Mesothelial cell of epicardium (in vitro differentiated cells): ENCODE results near the gene GDPD2. TPM values are rescaled to one million over a fixed set of nuclear protein-coding genes. Genes with fewer than 3 reads are reported as not detected.
A peak's percentile ranks its signal among the peaks of the same experiment; 100 is the strongest.

Experiments used
- DNase-seq, 2 experiments: peaks; one replicate each; pipeline ENCODE4 v3.0.0; 2021; ENCODE audit warnings: low spot score in 2 of 2; ENCODE audit not compliant: unreplicated experiment in 2 of 2
- H3K27ac Mint-ChIP-seq: 2 replicates; pipeline ENCODE4 v1.8.0; 2021; ENCODE audit warnings: mixed read lengths
- H3K27me3 Mint-ChIP-seq: 2 replicates; pipeline ENCODE4 v1.8.0; 2021; ENCODE audit warnings: low read depth, mixed read lengths
- H3K36me3 Mint-ChIP-seq: 2 replicates; pipeline ENCODE4 v1.8.0; 2021; ENCODE audit warnings: mixed read lengths
- H3K4me1 Mint-ChIP-seq: 2 replicates; pipeline ENCODE4 v1.8.0; 2021; ENCODE audit warnings: mixed read lengths
- H3K4me3 Mint-ChIP-seq: 2 replicates; pipeline ENCODE4 v1.8.0; 2021; ENCODE audit warnings: mild to moderate bottlenecking, moderate library complexity, mixed read lengths
- H3K9me3 Mint-ChIP-seq: 2 replicates; pipeline ENCODE4 v1.8.0; 2021; ENCODE audit warnings: mixed read lengths
- total RNA-seq: library from RNA; stranded (reverse); gene quantifications from 3 replicates; pipeline ENCODE4 v1.2.1, GENCODE V29; 2021
- TF ChIP-seq, protein P1 (sequence below): fragments of 200-600 bp; sonication (generic); IDR thresholded peaks from one replicate; pipeline ENCODE4 v1.5.0; 2021; ENCODE audit warnings: antibody characterized with exemption; ENCODE audit not compliant: unreplicated experiment

Gene GDPD2
- total RNA-seq, 1 donor from 2014 or later: 0.29 TPM

DNA sequence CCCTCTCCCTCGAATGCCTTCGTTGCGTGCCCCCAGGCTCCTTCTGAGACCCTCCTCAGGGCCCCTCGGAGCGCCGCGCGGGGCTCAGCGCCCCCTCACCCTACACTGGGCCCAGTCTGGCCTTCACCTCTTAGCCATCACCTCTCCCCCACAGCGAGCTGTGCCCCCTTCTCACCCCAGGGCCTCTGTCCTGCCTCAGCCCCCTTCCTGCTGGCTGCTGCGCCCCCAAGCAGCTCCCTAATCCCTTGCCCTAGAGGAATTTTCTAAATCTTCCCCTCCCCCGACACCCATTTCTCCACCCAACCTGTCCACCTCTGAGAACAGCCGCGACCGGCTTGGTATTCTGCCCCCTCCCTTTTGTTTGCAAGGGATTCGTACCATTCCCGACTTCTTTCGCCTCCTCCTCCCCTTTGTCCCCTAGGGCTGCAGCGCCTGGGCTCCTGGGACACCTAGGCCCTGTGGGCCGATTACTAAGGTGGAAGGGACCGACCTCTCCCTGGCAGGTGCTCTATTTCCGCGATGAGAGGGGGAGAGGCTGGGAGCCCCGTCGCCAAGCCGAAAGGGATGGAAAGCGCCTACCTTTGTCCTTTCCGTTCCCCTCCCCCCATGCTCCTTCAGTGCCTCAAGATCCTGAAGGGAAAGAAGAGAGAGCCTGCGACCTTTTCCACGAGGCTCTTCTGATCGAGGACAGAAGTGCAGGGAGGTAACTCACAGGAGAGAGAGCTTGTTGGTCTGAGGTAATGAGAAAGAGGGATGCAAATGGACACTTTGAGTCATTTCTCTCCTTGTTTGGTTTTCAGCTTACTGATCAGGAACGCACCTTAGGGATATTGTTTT is 32.5 kb downstream of the GDPD2 start:
- H3K36me3 Mint-ChIP-seq: peaks cover 11% of the 10 kb centered on the region
- peaks cover 41% of the 10 kb centered on the region for H3K4me1 Mint-ChIP-seq
- TF ChIP-seq, protein P1, sequence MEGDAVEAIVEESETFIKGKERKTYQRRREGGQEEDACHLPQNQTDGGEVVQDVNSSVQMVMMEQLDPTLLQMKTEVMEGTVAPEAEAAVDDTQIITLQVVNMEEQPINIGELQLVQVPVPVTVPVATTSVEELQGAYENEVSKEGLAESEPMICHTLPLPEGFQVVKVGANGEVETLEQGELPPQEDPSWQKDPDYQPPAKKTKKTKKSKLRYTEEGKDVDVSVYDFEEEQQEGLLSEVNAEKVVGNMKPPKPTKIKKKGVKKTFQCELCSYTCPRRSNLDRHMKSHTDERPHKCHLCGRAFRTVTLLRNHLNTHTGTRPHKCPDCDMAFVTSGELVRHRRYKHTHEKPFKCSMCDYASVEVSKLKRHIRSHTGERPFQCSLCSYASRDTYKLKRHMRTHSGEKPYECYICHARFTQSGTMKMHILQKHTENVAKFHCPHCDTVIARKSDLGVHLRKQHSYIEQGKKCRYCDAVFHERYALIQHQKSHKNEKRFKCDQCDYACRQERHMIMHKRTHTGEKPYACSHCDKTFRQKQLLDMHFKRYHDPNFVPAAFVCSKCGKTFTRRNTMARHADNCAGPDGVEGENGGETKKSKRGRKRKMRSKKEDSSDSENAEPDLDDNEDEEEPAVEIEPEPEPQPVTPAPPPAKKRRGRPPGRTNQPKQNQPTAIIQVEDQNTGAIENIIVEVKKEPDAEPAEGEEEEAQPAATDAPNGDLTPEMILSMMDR: no peak
- H3K4me3 Mint-ChIP-seq: peak overlapping the region; percentile 85
- H3K27me3 Mint-ChIP-seq: no peaks in the 10 kb centered on the region
- no peak for DNase-seq
- peak overlapping the region; percentile 92 for H3K27ac Mint-ChIP-seq
- peaks cover 16% of the 10 kb centered on the region for H3K9me3 Mint-ChIP-seq

DNA sequence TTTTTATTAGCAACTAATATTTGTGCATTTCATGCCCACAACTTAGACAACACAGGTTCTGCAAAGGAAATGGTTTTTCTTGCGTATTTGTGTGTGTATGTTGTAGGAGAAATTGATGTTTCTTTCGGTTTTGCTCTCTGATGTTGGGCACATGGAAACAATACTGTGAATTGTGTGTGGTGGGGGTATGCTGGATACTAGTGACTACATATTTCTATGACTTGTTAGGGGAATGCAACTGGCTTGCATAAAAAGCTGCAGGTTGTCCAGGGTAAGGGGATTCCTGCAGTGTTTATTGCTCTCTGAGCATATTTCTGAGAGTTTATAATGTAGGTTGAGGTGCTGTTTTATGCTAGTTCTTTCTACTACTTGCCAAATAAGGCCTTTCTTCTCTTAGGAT is 33.1 kb downstream of the GDPD2 start:
- H3K27me3 Mint-ChIP-seq: no peaks in the 10 kb centered on the region
- H3K4me1 Mint-ChIP-seq: peaks cover 41% of the 10 kb centered on the region
- H3K9me3 Mint-ChIP-seq: peaks cover 23% of the 10 kb centered on the region
- H3K27ac Mint-ChIP-seq: peak overlapping the region; percentile 92
- peak overlapping the region; percentile 85 for H3K4me3 Mint-ChIP-seq
- peaks cover 17% of the 10 kb centered on the region for H3K36me3 Mint-ChIP-seq
- DNase-seq: no peak
- TF ChIP-seq, protein P1: no peak

DNA sequence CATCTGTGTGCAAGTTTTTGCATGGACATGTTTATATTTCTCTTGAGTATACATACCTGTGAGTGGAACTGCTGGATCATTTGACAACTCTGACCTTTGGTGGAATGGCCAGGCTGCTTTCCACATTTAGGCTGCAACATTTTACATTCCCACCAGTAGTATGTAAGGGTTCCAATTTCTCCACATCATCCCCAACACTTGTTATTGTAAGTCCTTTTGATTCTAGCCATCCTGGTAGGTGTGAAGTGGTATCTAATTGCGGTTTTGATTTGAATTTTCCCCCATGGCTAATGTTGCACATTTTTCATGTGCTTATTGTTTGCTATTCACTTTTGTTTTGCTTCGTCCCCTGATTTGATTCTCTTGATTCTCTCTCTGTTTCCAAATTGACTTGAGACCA is 37.9 kb downstream of the GDPD2 start:
- H3K4me1 Mint-ChIP-seq: peaks cover 12% of the 10 kb centered on the region
- H3K9me3 Mint-ChIP-seq: peaks cover 24% of the 10 kb centered on the region
- TF ChIP-seq, protein P1: no peak
- peaks cover 25% of the 10 kb centered on the region for H3K36me3 Mint-ChIP-seq
- H3K27ac Mint-ChIP-seq: no peak overlapping the region
- no peak overlapping the region for H3K4me3 Mint-ChIP-seq
- no peak for DNase-seq
- no peaks in the 10 kb centered on the region for H3K27me3 Mint-ChIP-seq

DNA sequence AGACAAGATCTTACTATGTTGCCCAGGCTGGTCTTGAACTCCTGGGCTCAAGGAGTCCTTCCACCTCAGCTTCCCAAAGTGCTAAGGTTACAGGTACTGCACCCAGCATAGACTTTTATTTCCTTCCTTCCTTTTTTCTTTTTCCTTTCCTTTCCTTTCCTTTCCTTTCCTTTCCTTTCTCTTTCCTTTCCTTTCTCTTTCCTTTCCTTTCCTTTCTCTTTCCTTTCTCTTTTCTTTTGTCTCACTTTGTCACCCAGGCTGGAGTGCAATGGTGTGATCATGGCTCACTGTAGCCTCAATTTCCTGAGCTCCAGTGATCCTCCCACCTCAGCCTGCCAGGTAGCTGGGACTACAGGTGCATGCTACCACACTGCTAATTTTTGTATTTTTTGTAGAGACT is 40.9 kb downstream of the GDPD2 start:
- Mint-ChIP-seq H3K4me1 (no peaks in the 10 kb centered on the region), H3K9me3 (peaks cover 23% of the 10 kb centered on the region), H3K27ac (peak overlapping the region; percentile 43), H3K36me3 (peaks cover 28% of the 10 kb centered on the region), H3K4me3 (no peak overlapping the region), H3K27me3 (no peaks in the 10 kb centered on the region)
- TF ChIP-seq, protein P1: no peak
- DNase-seq: no peak

DNA sequence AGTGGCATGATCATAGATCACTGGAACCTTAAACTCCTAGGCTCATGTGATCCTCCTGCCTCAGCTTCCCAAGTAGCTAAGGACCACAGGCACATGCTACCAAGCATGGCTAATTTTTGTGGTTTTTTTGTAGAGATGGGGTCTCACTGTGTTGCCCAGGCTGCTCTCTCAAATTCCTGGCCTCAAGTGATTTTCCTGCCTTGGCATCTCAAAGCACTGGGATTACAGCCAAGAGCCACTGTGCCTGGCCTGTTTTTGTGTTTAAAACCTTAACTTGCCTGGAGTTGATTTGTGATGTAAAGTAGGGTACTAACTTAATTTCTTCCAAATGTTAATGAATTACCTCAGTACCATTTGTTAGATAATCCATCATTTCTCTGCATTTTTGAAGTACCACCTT is 43.9 kb downstream of the GDPD2 start:
- peaks cover 17% of the 10 kb centered on the region for H3K9me3 Mint-ChIP-seq
- H3K36me3 Mint-ChIP-seq: peaks cover 22% of the 10 kb centered on the region
- no peaks in the 10 kb centered on the region for H3K27me3 Mint-ChIP-seq
- H3K4me3 Mint-ChIP-seq: no peak overlapping the region
- TF ChIP-seq, protein P1: no peak
- no peak for DNase-seq
- no peaks in the 10 kb centered on the region for H3K4me1 Mint-ChIP-seq
- no peak overlapping the region for H3K27ac Mint-ChIP-seq
